ENCODE results near the gene ADAM11. TPM values are rescaled to one million over a fixed set of nuclear protein-coding genes. Genes with fewer than 3 reads are reported as not detected.

The ADAM11 gene
- total and polyA plus RNA-seq, 2 of the 13 experiments (the other 11 are each of a cell fraction or from before 2014, with no cell fraction given): 0.38 to 0.91 TPM

DNA sequence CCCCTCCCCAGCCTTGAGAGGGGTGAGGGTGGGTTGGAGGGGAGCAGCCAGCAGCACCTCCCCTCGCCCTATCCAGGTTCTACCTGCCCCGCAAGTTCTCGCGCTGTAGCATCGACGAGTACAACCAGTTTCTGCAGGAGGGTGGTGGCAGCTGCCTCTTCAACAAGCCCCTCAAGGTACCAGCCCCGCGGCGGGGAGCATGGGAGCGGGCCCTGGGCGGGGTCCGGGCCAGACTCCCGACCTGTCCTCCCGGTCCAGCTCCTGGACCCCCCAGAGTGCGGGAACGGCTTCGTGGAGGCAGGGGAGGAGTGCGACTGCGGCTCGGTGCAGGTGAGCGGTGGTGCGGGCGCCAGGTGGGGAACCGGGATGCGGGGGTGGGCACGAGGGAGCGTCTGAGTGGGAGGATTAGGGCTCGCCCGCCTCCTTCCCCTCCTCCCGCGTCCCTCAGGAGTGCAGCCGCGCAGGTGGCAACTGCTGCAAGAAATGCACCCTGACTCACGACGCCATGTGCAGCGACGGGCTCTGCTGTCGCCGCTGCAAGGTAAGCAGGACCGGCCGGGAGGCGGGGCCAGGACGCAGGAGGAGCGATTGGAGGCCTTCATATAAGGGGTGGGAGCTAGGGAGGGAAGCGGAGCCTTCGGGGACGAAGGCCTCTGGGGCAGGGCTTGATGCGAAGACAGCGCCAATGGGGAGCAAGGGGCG, 16.5 kb downstream of the ADAM11 start (continued):
- TF ChIP-seq, protein P1, sequence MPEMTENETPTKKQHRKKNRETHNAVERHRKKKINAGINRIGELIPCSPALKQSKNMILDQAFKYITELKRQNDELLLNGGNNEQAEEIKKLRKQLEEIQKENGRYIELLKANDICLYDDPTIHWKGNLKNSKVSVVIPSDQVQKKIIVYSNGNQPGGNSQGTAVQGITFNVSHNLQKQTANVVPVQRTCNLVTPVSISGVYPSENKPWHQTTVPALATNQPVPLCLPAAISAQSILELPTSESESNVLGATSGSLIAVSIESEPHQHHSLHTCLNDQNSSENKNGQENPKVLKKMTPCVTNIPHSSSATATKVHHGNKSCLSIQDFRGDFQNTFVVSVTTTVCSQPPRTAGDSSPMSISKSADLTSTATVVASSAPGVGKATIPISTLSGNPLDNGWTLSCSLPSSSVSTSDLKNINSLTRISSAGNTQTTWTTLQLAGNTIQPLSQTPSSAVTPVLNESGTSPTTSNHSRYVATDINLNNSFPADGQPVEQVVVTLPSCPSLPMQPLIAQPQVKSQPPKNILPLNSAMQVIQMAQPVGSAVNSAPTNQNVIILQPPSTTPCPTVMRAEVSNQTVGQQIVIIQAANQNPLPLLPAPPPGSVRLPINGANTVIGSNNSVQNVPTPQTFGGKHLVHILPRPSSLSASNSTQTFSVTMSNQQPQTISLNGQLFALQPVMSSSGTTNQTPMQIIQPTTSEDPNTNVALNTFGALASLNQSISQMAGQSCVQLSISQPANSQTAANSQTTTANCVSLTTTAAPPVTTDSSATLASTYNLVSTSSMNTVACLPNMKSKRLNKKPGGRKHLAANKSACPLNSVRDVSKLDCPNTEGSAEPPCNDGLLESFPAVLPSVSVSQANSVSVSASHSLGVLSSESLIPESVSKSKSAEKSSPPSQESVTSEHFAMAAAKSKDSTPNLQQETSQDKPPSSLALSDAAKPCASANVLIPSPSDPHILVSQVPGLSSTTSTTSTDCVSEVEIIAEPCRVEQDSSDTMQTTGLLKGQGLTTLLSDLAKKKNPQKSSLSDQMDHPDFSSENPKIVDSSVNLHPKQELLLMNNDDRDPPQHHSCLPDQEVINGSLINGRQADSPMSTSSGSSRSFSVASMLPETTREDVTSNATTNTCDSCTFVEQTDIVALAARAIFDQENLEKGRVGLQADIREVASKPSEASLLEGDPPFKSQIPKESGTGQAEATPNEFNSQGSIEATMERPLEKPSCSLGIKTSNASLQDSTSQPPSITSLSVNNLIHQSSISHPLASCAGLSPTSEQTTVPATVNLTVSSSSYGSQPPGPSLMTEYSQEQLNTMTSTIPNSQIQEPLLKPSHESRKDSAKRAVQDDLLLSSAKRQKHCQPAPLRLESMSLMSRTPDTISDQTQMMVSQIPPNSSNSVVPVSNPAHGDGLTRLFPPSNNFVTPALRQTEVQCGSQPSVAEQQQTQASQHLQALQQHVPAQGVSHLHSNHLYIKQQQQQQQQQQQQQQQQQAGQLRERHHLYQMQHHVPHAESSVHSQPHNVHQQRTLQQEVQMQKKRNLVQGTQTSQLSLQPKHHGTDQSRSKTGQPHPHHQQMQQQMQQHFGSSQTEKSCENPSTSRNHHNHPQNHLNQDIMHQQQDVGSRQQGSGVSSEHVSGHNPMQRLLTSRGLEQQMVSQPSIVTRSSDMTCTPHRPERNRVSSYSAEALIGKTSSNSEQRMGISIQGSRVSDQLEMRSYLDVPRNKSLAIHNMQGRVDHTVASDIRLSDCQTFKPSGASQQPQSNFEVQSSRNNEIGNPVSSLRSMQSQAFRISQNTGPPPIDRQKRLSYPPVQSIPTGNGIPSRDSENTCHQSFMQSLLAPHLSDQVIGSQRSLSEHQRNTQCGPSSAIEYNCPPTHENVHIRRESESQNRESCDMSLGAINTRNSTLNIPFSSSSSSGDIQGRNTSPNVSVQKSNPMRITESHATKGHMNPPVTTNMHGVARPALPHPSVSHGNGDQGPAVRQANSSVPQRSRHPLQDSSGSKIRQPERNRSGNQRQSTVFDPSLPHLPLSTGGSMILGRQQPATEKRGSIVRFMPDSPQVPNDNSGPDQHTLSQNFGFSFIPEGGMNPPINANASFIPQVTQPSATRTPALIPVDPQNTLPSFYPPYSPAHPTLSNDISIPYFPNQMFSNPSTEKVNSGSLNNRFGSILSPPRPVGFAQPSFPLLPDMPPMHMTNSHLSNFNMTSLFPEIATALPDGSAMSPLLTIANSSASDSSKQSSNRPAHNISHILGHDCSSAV (CRISPR knock-in tag; IDR thresholded peaks at IDR 0.05; ENCODE audit: borderline replicate concordance): no peak
- TF ChIP-seq HNRNPLL (IDR thresholded peaks at IDR 0.05; ENCODE audit: low read depth, low read length, poor library complexity, severe bottlenecking) (no peak), PHB2 (IDR thresholded peaks at IDR 0.05; ENCODE audit: partially characterized antibody) (no peak), ZSCAN22 (CRISPR knock-in tag; IDR thresholded peaks at IDR 0.05) (0 out of 2 replicates have a peak, but pooled peaks have one; percentile 31), JUND (CRISPR knock-in tag; IDR thresholded peaks at IDR 0.05) (no peak), NR2C2 (CRISPR knock-in tag; IDR thresholded peaks at IDR 0.05; ENCODE audit: borderline replicate concordance) (peak; percentile 29; the same call in 1 of the 2 replicates), MAFF (IDR thresholded peaks at IDR 0.05; ENCODE audit: low read depth, low read length) (no peak), POLR2G (IDR thresholded peaks at IDR 0.05; ENCODE audit: low read depth, low read length) (peak; percentile 61; the same call in 1 of the 2 replicates), KDM3A (CRISPR knock-in tag; IDR thresholded peaks at IDR 0.05; ENCODE audit: low read depth) (peak; percentile 56; the same call in 1 of the 2 replicates), ZNF296 (CRISPR knock-in tag; conservative IDR thresholded peaks at IDR 0.05) (no peak), ZNF354B (CRISPR knock-in tag; IDR thresholded peaks at IDR 0.05) (no peak)
- TF ChIP-seq, protein P2, sequence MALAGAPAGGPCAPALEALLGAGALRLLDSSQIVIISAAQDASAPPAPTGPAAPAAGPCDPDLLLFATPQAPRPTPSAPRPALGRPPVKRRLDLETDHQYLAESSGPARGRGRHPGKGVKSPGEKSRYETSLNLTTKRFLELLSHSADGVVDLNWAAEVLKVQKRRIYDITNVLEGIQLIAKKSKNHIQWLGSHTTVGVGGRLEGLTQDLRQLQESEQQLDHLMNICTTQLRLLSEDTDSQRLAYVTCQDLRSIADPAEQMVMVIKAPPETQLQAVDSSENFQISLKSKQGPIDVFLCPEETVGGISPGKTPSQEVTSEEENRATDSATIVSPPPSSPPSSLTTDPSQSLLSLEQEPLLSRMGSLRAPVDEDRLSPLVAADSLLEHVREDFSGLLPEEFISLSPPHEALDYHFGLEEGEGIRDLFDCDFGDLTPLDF (CRISPR knock-in tag; IDR thresholded peaks at IDR 0.05): no peak
- TF ChIP-seq, protein P3, sequence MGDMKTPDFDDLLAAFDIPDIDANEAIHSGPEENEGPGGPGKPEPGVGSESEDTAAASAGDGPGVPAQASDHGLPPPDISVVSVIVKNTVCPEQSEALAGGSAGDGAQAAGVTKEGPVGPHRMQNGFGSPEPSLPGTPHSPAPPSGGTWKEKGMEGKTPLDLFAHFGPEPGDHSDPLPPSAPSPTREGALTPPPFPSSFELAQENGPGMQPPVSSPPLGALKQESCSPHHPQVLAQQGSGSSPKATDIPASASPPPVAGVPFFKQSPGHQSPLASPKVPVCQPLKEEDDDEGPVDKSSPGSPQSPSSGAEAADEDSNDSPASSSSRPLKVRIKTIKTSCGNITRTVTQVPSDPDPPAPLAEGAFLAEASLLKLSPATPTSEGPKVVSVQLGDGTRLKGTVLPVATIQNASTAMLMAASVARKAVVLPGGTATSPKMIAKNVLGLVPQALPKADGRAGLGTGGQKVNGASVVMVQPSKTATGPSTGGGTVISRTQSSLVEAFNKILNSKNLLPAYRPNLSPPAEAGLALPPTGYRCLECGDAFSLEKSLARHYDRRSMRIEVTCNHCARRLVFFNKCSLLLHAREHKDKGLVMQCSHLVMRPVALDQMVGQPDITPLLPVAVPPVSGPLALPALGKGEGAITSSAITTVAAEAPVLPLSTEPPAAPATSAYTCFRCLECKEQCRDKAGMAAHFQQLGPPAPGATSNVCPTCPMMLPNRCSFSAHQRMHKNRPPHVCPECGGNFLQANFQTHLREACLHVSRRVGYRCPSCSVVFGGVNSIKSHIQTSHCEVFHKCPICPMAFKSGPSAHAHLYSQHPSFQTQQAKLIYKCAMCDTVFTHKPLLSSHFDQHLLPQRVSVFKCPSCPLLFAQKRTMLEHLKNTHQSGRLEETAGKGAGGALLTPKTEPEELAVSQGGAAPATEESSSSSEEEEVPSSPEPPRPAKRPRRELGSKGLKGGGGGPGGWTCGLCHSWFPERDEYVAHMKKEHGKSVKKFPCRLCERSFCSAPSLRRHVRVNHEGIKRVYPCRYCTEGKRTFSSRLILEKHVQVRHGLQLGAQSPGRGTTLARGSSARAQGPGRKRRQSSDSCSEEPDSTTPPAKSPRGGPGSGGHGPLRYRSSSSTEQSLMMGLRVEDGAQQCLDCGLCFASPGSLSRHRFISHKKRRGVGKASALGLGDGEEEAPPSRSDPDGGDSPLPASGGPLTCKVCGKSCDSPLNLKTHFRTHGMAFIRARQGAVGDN (CRISPR knock-in tag; IDR thresholded peaks at IDR 0.05): peak; percentile 94
